Uterus (tissue), 2 donors: ENCODE measurements around the gene ZNF784.

ENCODE experiments used
- CTCF ChIP-seq, 4 experiments: fragments of 200-600 bp in 2 of 4; fragments of 450-650 bp in 2 of 4; sonication (generic) in 2 of 4; IDR thresholded peaks; one replicate each; pipeline ENCODE4 v1.5.1; 2016 to 2019; ENCODE audit warnings: antibody characterized with exemption in 4 of 4, mild to moderate bottlenecking in 2 of 4, moderate library complexity in 1 of 4
- POLR2A ChIP-seq, 2 donors: fragments of 450-650 bp; IDR thresholded peaks; one replicate each; pipeline ENCODE4 v1.6.1; 2016; ENCODE audit warnings: antibody characterized with exemption in 2 of 2, mild to moderate bottlenecking in 1 of 2, moderate library complexity in 1 of 2

GRCh38 chr19:55579766-55580621 lies 44.4 kb downstream of the ZNF784 start:
- TF ChIP-seq CTCF (IDR thresholded peaks at IDR 0.05) (no peak), POLR2A (IDR thresholded peaks at IDR 0.05) (no peak)
